A172 (cell line): Measurements from ENCODE around the gene ANGPTL2. TPM values are rescaled to one million over a fixed set of nuclear protein-coding genes. Genes with fewer than 3 reads are reported as not detected.
"Not testable (repeated sequence)": the region's sequence is repeated elsewhere in the genome, so short reads cannot be mapped to it uniquely, and the experiment has no call there.

Experiments used
- DNase-seq: peaks from one replicate; pipeline ENCODE4 v3.0.0-alpha.2; 2015; ENCODE audit warnings: low spot score
- total RNA-seq: library from RNA; depleted of rRNA; stranded (reverse); fragments of >200 nt; shearing (Covaris generic); gene quantifications from 2 replicates; pipeline ENCODE4 v1.2.3, GENCODE V29; 2014; rRNA removed

ANGPTL2 gene, protein sequence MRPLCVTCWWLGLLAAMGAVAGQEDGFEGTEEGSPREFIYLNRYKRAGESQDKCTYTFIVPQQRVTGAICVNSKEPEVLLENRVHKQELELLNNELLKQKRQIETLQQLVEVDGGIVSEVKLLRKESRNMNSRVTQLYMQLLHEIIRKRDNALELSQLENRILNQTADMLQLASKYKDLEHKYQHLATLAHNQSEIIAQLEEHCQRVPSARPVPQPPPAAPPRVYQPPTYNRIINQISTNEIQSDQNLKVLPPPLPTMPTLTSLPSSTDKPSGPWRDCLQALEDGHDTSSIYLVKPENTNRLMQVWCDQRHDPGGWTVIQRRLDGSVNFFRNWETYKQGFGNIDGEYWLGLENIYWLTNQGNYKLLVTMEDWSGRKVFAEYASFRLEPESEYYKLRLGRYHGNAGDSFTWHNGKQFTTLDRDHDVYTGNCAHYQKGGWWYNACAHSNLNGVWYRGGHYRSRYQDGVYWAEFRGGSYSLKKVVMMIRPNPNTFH
- total RNA-seq, result 0.17 and 0.43 TPM in 2 replicates

DNA sequence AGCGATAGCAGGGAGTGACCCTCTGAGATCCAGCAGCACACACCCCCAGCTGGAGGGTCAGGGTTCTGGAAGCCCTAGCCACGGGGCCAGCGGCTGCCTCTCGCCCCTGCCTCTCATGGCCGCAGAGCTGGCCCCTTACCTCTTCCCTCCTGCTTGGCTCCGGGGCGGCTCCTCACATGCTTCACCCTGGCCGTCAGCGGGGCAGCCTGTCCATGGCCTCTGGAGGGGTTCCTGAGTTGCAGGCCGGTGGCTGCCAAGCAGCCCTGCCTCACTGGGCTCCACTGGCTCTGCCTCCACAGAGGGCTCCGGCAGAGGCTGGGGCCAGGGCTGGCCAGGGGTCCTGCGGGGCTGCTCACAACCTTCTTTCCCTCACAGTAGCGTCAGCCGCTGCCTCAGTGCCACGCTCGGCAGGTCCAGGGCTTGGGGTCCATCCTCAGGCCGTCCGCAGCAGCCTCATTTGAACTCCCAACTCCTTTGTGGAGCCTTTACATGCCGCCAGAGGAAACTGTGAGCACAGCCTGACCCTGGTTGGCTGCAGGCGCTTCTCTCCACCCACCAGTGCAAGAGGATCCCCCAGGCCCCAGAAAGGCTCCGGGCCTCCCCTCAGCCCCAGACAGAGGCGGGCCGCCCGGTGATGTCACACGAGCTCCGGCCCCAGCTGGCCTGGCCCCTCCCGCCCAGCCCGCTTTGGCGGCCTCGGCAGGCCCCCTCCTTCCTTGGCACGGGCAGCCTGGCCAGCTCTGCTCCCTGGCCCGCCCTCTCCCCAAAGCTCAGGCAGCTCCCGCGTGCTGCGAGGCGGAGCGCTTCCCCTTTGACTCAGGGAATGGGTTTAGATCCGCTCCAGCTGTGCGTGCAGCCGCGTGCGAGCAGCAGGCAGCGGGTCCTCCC is at the start of gene ANGPTL2:
Gene ANGPTL2 (minus strand): TSS at position 460 of the 888 bp plus-strand sequence. CDS start 13,904 bp downstream, outside the sequence.
- peak; percentile 40 for DNase-seq

DNA sequence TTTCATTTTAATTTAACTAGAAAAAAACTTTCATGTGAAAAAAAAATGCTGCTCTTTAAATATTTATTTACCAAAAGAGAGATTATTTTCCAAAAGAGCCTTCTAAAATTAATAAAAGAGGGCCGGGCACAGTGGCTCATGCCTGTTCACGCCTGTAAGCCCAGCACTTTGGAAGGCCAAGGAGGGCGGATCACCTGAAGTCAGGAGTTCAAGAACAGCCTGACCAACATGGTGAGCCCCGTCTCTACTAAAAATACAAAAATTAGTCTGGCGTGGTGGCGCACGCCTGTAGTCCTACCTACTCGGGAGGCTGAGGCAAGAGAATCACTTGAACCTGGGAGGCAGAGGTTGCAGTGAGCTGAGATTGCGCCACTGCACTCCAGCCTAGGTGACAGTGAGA is 48.9 kb upstream of the ANGPTL2 start:
- DNase-seq, result not testable (repeated sequence)

DNA sequence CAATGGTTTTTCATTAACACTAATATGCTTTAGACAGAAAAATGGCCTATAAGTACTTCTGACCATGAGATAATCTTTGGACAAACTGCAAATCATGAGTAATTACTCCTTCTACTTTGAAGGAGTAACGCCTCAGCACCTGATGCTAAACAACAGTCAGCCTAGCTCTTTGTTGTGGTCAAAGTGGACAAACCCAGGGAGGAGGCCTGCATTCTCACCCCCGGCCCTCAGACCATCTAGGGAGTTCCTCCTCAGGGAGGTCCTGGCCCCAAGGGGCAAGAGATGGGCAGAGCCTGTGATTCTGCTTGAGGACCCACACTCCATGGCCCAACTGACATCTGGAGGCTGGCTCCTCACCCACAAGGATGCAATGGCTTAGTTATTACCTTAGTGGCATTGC is 48.2 kb upstream of the ANGPTL2 start:
- DNase-seq, result no peak

DNA sequence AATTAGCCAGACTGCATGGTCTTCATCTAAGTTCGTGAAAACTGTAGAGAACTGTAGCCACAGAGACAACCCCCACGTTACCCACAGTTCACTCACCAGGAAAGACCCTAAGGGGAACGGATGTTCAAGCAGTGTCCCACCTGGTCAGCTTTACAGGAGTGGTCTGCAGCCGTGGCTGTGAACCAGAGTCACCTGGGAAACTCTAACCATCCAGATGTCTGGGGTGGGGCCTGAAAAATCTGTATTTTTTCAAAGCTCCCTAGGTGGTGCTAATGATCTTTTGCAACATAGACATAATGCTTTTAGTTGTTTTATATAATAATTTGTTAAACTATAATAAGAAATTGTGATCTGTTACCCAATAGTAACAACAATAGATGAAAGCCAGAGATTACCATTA is 47.7 kb upstream of the ANGPTL2 start:
- DNase-seq, result no peak

DNA sequence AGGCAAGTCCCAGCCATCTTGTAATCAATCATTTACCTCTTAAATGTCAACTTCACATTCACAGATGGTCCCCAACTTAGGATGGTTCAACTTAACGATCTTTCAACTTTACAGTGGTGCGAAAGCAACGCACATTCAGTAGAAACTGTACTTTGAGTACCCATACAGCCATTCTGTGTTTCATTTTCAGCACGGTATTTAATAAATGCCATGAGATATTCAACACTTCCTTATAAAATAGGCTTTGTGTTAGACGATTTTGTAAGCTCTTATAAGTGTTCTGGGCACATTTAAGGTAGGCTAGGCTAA is 47.1 kb upstream of the ANGPTL2 start:
- no peak for DNase-seq

DNA sequence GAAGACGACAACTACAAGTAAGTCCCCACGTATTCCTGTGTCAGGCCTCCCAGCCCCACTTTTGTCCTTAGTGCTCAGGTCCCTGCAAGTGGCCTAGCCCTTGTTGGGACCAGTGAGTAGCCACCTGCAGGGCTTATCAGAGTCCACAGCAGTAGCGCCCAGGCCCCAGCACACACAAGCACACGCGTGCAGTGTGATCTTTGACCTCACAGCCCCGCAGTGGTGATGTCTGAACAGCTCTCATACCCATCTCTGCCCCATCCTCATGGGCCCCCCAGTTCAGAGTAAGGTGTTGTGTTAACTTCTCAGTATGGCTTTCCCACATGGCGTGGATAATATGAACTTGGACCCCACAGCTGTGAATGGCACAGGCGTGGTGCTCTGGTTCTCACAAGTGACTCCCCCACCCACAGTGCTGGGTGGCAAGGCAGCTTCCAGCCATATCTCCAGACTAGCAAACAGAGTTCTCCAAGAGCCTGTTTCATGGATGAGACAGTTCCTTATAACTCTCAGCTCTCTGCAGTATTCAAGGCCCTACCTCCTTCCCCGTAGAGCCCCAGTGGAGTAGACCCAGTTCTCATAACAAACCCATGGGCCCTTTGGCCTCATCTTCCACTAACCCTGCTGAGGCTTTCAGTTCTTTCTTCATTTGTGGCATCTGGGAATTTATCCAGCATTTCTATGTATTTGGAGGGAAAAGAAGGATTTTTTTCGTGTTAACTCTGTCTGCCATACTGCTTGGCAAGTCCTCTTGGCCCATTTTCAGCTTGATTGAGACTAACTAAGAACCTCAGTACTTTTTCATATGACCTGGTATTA is 46.5 kb upstream of the ANGPTL2 start:
- no peak for DNase-seq

DNA sequence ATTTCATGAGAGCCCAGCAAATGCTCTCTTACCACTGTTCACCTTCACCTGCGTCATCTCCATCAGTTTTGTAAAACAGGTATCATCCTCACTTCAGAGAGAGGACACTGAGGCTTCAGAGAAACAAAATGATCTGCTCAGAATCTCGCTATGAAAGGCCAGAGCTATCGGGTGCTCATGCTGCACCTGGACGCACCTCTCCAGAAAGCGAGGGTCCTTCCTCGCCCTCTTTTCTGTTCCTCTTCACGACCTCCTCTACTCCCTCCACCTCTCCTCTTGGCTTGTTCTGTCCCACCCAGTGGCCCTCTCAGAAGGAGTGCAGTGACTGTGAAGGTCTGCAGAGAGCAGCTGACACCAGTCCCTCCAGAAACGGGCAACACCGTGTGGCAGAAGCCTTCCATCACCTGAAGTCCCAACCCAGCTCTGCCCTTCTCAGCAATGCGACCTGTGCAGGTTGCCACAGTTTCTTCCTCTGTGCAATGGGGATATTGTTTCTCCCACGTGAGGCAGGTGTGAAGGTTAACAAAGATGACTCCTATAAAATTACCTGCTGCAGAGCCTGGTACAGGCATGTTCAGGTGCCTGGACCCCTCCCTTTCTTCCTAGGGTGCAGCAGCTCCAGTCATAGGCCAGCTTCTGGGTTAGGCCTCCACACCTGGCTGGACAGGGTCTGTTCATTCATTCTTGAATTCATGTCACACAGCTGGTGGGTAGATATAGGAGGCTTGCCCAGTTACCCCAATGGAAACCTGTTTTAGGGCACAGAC is 45.3 kb upstream of the ANGPTL2 start:
- no peak for DNase-seq

DNA sequence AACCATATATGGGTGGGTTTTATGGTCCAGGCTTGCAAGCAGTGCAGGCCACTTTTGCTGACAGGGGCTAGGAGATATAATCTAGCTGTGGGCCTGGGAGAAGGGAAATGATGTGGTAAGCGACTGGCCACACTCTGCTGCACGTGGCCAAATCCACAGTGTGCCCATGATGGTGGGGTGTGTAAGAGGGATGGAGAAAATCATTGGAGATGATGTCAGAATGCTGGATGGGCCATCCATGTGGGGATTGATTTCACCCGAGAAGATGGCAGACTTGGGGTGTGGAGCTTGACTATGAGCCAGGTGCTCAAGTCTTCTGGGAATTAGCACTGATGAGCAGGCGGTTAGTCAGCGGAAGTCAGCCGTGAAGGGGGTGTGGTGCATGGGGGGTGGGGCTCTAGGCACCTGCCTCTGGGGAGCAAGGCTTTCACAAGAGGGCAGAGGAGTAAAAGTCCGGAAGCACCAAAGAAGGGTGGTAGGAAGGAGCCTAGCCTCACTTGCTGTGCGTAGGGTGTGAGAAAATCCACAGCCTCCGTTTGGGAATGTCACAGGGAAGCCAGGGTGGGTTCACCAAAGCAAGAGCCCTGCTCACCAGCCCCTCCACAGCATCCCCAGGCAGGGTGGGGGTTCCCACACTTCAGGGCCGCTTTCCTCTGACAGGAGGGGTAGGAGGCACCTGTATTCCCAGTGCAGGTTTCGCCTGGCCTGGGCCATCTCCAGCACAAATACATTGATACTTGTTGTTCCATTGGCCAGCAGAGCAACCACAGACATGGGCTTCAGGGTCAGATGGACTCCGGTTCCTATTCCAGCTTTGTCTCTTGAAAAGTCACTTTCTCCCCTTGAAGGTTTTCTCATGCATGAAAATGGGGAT is 44.5 kb upstream of the ANGPTL2 start:
- DNase-seq, result peak; percentile 97

DNA sequence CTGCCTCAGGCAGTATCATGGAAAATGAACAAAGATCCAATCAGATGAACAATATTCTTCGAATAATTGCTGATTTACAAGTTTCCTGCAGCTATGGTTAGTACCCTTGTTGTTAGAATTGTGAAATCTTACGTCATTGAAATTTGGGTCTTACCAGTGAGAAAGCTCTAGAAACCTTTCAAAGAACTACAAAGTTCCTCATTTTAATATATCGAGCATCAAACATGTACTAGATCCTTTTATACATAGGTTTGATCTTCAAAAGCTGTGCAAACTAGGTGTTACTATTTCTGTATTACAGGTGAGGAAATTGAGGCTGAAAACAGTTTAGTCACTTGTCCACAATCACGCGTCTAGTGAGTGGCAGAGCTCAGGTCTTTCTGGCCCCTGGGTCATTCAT is 43.7 kb upstream of the ANGPTL2 start:
- DNase-seq, result no peak

DNA sequence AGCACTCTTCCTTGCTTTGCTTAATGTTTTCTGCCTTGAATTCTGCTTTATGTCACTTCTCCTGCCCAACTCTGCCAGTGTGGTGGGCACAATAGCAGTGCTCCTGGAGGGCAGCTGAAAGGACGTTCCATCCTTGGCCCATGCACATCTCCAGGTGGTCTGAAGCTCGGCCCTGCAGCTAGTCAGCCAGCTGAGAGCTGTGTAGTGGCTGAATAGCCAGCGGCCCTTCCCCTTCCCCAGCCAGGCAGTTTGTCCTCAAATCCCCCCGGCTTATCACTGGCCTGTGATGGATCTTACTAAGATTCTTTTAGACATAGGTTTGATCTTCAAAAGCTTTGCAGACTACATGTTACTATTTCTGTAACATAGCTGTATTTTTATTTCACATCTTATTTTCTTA is 42.7 kb upstream of the ANGPTL2 start:
- no peak for DNase-seq

DNA sequence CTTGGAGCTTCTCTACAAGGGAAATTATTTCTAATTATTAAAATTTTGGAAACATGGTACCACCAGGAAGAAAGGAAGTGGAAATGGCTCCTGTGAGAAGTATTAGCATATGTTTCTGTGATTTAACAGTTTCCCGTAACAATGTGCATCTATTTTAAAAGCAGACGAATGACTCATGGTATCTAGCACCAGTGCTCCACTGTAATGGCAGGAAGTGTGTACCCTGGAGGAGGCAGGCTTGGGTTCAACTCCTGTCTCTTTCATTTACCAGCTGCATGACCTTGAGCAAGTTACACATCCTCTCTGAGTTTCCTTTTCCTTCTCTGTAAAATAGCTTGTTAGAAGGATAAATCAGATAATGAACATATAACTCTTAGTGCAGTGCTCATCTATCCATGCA is 41.0 kb upstream of the ANGPTL2 start:
- peak; percentile 92 for DNase-seq

DNA sequence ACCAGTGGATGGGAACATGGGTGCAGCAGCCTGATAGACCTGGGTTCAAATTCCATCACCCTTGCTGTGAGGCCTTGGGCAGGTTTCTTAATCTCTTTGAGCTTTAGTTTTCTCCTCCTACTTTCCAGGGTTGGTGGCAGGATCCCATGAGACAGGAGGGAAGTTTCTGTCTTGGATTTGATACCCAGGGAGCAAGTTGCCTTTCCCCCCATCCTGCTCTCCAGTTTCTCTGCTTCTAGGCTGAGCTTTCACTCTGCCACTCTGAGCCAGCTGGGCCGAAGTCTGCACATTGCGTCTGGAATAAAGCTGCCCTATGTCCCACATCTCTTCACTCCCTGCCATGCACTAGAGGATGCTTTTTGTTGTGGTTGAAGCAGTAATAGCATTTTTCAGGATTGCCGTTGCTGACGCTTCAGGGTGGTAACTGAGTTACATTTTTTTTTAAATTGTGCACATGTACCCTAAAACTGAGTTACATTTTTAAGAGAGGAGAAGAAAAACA is 40.5 kb upstream of the ANGPTL2 start:
- DNase-seq, result peak; percentile 51

DNA sequence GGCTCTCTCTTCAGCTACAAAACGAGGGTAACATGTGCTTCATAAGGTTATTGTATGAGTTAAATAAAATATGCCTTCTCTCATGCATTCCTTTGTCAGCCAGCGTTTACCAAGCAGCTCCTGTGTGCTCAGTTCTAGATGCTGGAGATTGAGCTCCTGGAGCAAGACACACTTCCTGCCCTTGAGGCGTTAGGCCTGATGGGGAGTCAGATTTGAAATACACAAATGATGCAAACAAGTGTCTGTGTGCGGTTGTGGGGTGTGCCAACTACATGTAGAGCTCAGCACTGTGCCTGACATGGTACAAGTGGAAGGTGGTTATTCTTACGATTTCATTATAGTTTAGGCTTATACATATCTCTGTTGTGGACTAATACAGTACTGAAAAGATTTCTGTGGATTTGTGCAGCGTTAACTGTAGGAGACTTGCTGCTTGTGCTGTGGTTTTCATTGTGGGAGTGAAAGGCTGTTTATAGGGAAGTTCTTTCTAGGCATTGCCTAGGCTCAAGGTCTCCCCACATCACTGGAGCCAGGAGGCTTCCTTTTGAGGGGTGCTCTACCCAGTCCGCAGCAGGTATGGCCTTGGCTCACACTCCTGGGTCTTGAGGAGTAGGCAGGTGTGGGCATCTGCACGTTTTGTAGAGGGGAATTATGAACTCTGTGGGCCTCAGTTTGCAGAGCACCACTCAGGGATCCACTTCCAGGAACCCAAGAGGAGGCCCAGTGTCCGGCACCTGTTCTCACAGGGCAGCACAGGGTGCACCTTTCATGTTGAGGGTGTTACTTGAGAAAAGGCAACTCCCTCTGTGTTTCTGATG is 39.8 kb upstream of the ANGPTL2 start:
- no peak for DNase-seq

DNA sequence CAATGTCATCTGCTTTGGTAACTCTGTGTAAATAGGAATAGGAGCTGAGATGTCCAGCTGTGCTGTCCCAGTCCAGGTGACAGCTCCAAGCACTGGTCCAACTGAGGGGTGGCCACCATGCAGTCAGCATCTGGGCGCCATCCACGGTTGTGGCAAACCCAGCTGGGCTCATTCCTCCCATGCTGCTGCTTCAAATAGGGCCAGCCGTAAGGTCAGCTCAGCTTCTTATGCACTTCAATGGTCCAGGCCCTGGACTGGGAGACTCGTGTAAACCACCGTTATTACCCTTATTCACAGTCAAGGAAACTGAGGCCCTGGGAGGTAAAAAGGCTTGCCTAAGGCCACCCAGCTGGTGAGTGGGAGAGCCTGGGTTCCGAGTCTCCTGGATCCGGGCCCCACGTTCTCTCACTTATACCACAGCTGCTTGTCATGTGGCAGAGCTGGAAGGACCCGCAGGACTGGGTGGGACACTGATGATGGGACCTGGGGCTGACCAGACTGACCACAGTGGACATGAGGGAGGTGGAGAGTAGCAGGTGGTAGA is 38.7 kb upstream of the ANGPTL2 start:
- no peak for DNase-seq

DNA sequence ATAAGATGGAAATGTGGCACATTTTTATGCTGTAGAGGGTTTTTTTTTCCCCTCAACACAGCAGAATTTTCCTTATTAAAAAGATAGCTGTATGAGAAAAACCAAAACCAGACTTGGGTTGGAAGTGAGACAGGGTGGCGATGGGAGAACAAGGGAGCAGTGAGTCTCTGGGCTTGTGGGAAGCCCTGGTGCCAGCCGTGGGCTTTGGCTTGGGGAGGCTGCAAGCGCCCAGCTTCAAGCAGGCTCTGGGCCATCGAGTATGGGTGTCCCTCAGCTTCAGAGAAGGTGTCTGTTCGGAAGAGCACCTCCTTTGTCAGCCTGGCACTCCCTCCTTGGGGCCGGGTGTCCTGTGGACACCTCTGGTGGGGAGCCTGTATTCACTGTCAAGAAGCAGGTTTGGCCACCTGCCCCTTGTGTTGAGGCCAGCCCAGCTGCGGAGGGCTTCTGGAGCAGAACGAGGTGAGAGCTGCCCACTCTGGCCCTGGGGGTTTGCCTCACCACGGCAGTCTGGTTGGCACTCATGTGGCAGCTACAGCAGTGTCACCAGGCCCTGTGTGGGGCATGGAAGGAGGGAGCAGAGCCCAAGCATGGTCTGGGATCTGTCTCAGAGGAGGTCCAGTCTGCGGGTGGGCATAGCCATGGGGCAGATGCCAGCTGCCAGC is 37.6 kb upstream of the ANGPTL2 start:
- DNase-seq, result no peak

DNA sequence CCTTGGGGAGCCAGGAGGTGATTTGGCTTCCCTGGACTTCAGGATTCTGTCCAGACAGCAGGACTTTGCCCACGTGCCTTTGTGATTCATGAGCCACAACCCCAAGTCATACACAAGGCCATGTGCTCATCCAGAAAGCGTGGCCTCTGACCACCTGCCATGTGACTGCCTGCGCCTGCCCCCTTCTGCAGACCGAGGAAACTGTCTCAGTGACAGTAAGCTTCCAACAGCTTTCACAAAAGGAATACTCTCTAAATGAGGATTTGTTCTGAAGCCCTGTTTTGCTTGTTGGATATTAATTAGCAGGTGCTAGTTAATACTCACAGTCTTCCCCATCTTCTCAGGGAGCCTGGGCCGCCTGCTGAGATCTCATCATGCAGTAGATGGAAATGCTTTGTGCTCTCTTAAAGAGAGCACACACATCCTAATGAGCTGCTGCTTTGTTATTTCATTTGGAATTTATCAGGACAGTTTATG is 36.9 kb upstream of the ANGPTL2 start:
- DNase-seq, result peak; percentile 94

DNA sequence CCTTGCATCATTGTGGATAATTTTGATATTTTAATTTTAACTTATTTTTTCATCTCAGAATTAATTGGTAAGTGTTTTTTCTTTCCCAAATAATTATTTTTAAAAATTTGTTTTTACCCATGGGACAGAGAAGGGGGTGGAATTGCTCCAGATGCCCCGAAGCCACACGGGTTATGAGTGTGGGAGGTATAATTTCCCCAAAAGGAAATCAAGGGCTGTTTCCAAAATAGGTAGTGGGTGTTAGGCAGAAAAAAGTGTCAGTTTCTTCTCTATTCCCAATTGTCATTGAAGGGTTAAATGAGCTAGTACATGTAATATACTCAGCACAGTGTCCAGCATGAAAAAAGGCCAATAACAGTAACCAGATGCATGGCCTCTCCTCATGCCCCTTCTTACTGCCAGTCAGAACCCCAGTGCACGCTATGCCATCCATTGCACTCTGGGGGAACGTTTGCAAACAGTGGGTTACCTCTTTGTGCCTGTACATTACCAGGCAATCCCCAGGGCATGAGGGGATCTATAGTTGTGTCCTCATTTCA is 36.4 kb upstream of the ANGPTL2 start:
- DNase-seq, result no peak
